ENCODE data around the gene ITGAD.

DNA sequence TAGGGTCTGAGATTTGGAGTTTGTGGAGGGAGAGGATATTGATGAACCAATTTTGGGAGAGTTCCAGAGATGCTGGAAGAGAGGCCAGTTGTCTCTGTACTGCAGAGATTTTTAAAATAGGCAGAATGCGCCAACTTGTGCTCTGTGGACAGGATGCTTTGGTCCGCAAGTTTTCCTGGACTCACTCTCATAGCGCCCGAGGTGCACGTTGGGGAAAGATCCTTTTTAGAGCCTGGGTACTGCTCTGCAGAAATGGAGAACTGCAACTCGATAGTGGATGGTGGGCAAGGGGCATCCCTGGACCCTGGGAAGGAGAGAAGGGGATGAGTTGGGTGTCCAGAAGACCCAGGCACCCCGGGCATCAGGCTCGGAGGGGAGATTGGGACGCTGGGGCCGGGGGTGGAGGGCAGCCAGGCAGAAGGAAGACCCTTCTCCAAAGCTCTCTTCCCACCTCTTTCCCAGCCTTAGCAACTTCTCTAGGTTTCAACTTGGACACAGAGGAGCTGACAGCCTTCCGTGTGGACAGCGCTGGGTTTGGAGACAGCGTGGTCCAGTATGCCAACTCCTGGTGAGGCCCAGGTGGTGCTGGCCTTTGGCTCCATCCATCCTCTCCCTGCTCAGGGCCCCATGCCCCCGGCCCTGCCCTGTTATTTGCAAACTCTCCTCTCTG lies 37.6 kb upstream of the ITGAD start:
- TF ChIP-seq CTCF (IDR thresholded peaks at IDR 0.05) (no peak), POLR2A (IDR thresholded peaks at IDR 0.05) (no peak), POLR2AphosphoS5 (IDR thresholded peaks at IDR 0.05) (no peak), EP300 (IDR thresholded peaks at IDR 0.05) (no peak)

All from gastroesophageal sphincter (tissue), 3 donors.